NCI-H2227 (cell line): ENCODE results near the gene ZNF771.
"Not testable (repeated sequence)": the region's sequence is repeated elsewhere in the genome, so short reads cannot be mapped to it uniquely, and the experiment has no call there.

Experiments used
- DNase-seq: peaks from one replicate; lab custom pipeline; 2025; ENCODE audit not compliant: unreplicated experiment; lab: John Stamatoyannopoulos, UW

The ZNF771 gene

DNA sequence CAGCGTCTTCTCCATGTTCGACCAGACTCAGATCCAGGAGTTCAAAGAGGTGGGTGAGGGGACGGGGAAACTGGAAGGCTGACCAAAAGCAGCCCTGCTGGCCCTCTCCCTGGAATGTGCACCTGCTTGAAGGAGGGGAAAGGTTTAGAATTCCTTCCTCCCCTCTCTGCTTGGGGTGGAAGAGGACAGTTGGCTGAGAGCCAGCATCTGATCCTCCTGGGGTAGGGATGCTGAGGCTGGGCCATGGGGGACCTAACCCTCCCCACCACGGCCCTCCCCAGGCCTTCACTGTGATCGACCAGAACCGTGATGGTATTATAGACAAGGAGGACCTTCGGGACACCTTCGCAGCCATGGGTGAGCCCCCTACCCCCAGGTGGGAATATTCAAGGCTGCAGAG is 31.5 kb upstream of the ZNF771 start:
- DNase-seq: no peak

DNA sequence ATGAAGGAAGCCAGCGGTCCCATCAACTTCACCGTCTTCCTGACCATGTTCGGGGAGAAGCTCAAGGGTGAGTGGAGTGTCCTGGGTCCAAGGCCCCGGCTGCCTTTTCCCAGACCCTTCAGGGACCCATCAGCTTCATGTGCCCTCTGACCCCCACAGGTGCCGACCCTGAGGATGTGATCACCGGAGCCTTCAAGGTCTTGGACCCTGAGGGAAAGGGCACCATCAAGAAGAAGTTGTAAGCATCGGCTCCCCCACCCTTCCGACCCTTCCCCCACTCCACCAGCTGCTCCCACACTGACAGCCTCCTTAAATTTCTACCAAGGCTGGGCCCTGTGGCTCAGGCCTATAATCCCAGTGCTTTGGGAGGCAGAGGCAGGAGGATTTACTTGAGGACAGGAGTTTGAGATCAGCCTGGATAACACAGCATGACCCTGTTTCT is 30.9 kb upstream of the ZNF771 start:
- DNase-seq: no peak

DNA sequence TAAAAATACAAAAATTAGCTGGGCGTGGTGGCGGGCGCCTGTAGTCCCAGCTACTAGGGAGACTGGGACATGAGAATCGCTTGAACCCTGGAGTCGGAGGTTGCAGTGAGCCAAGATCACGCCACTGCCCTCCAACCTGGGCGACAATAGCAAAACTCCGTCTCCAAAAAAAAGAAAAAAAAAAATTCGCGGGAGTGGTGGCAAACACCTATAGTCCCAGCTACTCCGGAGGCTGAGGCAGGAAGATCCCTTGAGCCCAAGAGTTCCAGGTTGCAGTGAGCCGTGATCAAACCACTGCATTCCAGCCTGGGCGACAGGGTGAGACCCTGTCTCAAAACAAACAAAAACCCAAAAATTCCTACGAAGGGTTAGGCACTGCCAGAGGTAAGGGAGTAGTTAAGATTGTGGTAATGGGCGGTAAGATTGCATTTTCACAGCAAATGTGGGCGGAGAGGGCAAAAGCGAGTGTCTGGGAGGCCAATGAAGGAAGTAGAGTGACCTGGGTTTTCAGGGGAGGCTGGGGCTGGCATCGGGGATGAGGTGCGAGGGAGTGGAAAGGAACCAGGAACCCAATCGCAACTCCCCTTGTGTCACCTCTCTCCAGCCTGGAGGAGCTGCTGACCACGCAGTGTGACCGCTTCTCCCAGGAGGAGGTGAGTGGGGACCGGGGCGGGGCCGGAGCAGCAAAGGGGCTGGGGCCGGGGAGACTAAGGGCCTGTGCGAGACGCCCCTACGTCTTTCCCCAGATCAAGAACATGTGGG is 30.2 kb upstream of the ZNF771 start:
- DNase-seq: no peak

DNA sequence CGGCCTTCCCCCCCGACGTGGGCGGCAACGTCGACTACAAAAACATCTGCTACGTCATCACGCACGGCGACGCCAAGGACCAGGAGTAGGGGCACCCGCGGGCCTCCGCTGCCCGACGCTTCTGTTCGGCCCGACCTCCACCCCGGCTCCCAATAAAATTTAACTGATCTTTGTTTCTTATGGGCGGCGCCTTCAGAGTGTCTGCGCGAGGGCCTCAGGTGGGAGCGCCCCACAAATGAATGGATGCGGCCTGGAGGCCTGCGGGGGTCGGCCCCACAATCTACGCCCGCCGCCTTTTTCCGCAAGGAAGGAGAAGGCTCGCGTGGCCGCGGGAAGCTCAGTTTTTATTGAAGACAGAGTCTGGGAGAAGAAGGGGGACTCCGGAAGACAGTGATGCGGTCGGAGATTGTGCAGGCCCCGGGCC is 29.6 kb upstream of the ZNF771 start:
- DNase-seq: peak; percentile 94

DNA sequence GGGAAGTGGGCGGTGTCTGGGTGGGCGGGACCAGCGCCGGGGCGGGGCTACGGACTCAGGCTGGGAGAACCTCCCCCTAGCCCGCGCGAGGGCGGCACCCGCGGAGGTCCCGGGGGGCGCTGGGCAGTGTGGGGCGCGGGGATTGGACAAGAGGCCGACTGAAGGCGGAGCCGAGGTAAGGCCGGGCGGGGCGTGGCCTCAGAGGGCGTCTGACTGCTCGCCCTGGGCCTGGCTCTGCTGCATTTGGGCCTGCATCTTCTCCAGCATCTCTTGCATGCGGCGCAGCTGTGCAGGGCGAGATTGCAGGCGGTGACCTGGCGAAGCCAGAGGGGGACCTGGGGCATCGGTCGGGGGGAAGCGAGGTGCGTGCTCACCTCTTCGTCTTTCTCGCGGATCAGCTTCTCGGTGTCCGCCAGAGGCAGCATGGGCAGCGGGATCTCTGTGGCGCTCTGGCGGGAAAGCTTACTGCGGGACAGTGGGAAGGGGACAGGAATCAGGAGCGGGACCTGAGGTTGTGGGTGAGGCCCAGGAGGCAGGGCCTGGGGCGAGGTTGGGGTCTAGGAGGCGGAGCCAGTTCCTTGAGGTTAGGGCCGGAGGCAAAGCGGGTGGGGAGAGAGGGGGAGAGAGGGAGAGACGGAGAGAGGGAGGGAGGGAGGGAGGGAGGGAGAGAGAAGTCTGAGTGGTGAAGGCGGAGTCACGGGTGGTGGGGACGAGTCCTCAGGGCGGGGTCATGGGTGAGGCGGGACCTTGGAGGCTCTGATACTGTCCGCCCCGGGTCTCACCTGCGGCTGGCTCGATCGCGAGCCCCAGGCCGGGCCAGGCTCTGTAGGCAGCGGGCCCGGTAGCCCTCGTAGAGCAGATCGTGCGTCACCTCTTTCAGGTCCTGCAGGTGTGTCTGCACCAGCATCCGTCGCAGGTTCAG is 28.9 kb upstream of the ZNF771 start:
- peak; percentile 99 for DNase-seq

DNA sequence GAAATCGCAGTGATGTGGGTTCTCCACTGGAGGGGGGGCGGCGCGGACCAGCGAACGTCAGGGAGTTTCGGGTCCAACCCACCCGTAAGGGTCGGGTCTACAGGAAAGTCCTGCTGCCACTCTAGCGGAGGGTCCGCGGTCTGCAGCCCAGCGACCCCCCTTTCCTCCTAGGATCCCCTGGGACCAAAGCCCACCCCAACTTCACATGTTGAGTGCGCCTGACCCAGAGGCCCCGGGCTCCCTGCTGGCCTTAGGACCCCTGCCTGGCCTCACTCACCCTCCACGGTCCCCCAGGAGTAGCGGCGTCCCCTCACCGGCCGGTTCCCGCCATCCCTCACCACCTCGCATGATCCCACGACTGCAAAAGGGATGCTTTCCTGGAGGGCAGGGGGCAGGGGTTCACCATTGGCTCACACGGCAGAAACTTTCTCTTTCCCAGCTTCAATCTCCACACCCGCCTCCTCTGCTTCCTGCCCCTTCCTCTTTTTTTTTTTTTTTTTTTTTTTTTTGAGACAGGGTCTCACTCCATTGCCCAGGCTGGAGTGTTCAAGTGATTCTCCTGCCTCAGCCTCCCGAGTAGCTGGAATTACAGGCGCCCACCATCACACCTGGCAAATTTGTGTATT is 28.1 kb upstream of the ZNF771 start:
- no peak for DNase-seq

DNA sequence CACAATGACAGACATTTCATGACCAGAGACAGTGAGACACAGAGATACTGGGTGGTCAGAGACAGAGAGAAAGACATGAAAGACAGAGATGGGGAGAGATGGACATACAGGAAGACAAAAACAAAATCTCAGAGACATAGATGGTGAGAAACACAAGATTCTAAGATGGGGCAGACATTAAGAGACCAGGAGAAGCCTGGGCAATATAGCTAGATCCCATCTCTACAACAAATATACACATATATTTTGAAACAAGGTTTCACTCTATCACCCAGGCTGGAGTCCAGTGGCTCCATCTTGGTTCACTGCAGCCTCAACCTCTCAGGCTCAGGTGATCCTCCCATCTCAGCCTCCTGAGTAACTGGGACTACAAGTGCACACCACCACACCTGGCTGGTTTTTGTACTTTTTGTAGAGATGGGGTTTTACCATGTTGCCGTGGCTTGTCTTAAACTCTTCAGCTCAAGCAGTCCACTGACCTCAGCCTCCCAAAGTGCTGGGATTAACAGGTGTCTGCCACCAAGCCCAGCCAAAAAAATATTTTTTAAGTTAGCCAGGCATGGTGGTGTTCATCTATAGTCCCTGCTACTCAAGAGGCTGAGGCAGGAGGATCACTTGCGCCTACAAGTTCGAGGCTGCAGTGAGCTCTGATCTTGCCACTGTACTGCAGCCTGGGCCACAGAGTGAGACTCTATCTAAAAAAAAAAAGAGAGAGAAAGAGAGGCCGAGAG is 27.2 kb upstream of the ZNF771 start:
- DNase-seq: no peak

DNA sequence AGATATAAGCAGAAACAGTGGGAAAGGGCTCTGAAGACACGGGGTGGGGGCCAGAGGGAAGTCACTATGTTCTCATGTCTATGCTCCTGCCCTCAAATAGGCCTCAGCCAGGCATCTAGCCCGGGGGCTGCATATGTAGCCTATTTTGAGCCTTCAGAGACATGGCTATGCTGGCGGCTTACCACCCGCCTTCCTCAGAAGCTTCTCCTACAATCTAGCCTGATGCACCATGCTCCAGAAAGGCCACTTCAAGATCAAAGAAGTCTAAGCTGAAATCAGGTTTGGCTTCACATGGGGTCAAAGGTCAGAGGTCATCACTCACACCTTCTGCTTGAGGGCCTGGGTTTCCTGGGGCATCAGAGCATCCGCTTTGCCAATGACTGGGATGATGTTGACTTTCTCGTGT is 26.6 kb upstream of the ZNF771 start:
- DNase-seq: no peak

DNA sequence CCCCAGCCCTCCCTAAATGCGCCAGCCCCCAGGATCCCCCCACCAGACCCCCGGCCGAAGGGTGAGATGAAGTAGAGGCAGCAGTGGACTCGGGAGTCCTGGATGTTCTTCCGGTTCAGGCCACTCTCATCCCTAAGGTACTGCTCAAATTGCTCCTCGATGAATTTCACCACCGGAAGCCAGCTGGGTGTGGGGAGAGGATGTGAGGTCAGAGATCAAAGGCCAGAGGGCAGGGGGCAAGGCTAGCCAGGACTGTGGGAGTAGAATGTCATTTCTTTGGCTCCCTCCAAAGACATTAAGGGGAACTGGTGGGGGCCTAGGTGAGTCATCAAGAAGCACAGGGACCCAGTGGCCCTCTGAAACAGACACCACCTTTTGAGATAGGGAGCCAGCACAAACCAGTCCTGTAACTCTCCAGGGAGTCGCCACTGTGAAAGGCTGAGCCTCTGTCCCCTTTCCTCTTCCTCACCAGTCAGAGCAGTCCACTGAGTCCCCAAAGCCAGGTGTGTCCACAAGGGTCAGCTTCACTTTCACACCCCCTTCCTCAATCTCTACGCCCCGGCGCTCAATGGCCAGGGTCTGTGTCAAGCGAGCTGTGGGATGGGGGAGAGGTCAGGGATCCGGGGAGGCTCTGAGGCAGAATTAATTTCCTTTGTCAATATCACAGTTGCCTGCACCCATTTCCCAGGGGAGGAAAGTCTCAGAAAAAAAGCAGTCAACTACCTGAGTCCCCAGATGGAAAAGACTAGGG is 25.9 kb upstream of the ZNF771 start:
- no peak for DNase-seq

DNA sequence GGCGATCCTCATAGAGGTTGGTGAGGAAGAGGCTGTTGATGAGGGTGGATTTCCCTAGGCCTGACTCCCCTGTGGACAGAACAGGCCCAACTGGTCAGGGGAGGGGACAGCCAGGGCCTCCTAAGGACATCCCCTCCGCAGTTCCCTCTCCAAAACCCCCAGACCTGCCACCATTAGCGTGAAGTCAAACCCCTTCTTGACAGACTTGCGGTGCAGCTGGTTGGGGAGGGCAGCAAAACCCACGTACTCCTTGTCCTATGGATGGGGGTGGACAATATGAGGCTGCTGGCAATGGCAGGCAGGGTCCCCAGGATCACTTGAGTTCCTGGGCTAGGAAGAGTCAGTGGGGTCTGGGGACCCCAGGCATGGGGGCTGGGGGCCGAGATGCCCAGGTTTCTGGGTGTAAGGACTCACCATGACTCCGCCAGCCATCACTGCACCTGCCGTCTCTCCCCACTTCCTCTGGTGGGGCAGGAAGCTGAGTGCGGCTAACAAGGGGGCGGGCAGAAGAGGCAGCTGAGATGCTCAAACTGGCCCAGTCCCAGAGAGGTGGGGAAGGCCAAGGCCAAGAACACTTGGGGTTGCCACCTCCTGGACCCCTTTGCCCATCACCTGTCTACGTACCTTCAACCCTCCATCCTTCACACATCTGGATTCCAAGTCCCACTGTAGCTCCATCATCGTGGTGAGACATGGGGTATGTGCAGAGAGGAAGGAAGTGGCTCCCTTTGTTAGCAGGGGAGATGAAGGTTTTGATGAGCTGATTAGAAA is 25.1 kb upstream of the ZNF771 start, which contains the start of gene SEPTIN1:
Gene SEPTIN1 (minus strand): TSS at position 451 of the 771 bp plus-strand sequence. CDS start 19 bp downstream, at position 432.
- no peak for DNase-seq

DNA sequence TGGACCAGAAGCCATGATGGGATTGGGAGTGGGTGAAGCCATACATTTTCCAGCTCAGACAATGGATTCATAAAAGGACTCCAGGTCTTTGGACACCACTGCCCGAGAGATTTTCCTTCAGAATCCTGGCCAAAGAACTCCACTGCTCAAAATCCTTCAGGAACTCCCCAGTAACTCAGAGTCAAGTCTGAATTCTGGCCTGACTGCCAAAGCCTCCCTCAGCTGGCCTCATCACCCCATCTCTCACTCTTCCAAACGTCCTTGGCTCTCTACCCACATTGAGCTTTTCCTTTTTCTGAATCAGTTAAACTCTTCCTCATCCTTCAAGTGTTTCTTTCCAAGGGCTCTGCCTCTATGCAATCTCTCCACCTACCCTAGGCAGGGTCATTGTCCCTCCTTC is 23.9 kb upstream of the ZNF771 start:
- DNase-seq: no peak

DNA sequence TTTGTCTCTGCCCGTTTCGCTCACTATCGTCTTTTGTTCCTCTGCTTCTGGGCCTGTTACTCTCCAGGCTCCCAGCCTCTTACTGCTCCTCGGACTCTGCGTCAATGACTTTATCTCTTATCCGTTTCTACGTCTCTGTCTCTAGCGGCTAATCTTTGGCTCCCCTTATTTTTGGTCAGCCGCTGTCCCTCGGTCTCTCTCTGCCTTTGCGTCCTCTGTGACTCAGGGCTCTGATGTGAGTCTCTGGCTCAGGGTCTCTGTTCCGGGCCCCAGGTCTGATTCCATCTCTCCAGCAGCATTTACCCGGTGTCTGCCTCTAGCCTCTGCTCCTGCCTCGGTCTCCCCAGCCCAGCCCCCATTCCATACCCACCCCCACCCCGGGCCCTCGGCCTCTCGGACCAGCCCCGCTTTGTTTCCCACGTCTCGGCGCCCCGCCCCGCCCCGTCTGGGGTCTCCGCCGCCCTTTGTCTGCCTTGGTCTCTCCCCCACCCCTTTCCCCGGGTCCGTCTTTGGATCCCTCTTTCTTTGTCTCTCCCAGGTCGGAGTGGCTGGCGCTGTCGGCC is 12.7 kb upstream of the ZNF771 start:
- DNase-seq: peak; percentile 39

DNA sequence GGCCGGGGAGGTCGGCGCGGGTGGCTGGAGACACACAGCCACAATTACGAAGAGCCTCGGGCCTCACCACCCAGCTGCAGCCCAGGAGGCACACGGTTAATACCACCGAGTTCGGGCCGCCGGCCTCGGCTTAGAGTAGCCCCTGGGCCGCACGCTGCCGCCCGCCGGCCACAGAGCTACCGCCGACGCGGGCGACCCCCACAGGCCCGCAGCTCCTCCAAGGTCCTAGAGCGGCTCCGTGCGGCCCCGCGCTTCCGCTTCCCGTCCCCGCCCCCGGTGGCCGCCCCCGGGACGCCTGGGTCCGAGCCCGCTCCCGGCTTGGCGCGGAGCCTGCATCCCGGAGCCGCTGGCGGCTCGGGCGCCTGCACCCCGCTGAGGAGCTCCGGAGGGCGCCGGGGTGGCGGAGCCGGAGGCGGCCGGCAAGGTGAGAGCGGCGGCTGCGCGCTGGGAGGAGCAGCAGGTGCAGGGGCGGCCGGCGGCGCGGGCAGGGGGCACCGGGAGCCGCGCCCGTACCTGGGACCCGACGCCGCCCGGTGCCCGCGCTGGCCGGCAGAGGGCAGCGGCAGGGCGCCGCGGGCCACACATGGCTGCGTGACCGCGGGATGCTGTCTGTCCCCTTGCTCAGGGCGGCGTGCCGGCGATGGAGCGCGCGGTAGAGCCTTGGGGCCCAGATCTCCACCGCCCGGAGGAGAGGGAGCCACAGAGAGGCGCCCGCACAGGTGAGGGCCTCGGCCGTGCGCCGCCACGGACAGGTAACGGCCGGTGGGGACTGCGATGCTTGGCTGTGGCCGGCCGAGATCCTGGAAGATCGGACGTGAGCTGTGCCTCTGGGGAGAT is 12.0 kb upstream of the ZNF771 start, which contains the start of gene ZNF48:
Gene ZNF48 (plus strand): TSS at position 266 of the 837 bp plus-strand sequence. CDS start 375 bp downstream, at position 641.
- DNase-seq: peak; percentile 97

DNA sequence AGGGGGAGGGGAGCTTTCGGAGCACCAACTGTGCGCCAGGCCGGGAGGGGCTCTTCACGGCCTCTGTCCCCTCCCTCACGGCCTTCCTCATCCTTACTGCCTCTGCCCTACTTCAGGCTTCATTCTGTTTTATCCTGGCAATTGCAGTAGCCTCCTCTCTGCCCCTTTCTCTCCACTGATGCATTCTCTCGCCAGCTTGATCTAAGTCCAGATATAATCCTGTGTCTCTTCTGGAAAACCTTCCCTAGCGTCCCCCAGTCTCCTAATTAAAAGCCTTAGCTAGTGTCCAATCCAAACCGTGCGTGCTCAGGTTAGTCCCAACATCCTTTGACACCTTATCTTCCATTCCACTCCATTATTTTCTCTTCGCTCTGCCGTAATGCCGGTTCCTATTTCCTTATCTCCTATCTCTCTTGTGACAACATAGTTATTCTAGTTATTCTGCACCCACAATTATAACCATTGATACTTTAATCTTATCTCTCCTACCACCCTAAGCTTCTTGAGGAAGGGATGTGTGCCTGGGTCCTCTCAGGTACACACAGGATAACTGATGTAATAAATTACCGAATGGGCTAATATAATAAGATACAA is 11.3 kb upstream of the ZNF771 start:
- DNase-seq: peak; percentile 57

DNA sequence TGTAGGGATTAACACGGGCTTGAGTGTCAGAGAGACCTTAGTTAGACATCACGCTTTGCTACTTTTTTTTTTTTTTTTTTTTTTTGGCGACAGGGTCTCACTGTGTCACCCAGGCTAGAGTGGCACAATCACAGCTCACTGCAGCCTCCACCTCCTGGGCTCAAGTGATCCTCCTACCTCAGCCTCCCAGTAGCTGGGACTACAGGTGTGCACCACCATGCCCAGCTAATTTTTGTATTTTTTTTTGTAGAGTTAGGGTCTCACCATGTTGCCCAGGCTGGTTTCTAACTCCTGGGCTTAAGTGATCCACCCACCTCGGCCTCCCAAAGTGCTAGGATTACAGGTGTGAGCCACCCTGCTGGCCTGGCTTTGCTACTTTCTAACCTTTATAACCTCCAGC is 10.8 kb upstream of the ZNF771 start:
- DNase-seq: not testable (repeated sequence)

DNA sequence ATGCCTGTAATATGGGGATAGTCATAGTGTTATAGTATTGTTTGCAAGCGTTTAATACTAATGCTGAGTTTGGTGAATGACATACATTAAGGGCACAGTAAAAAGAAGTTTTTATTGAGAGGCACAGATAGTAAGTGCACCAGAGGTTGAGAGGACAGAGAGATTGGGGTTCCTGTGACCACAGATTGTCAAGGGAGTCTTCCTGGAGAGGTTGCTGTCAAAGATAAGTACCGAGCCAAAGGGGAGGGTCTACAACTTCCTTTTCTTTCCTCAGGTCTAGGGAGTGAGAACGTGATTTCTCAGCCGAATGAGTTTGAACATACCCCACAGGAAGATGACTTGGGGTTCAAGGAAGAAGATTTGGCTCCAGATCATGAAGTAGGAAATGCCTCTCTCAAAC is 10.3 kb upstream of the ZNF771 start:
- no peak for DNase-seq

DNA sequence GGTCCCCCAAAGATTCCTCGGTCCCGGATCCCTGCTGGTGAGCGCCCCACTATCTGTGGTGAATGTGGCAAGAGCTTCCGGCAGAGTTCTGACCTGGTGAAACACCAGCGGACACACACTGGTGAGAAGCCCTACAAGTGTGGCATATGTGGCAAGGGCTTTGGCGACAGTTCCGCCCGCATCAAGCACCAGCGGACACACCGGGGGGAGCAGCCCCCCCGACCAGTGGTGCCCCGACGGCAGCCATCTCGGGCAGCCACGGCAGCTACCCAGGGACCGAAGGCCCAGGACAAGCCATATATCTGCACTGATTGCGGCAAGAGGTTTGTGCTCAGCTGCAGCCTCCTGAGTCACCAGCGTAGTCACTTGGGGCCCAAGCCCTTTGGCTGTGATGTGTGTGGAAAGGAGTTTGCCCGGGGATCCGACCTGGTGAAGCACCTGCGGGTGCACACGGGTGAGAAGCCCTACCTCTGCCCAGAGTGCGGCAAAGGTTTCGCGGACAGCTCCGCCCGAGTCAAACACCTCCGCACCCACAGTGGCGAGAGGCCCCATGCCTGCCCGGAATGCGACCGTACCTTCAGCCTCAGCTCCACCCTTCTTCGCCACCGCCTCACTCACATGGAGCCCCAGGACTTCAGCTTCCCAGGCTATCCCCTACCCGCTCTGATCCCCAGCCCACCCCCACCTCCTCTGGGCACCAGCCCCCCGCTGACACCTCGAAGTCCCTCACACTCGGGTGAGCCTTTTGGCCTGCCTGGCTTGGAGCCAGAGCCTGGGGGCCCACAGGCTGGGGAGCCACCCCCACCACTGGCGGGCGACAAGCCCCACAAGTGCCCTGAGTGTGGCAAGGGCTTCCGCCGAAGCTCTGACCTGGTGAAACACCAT is 9.4 kb upstream of the ZNF771 start:
- no peak for DNase-seq
